ENCODE results near the gene SLC35E1. TPM values are rescaled to one million over a fixed set of nuclear protein-coding genes. Genes with fewer than 3 reads are reported as not detected.

SLC35E1 gene
- total and polyA plus RNA-seq, 2 of the 13 experiments (the other 11 are each of a cell fraction or from before 2014, with no cell fraction given), result 21.2 to 46.5 TPM

GRCh38 chr19:16572332-16573211 lies at the start of gene SLC35E1 (continued):
- TF ChIP-seq ZNF704 (CRISPR knock-in tag; IDR thresholded peaks at IDR 0.05; ENCODE audit: borderline replicate concordance) (no peak; the same call in 1 of the 2 replicates), ZNF441 (CRISPR knock-in tag; IDR thresholded peaks at IDR 0.05; ENCODE audit: borderline replicate concordance) (0 out of 2 replicates have a peak, but pooled peaks have one; percentile 66), KLF16 (CRISPR knock-in tag; IDR thresholded peaks at IDR 0.05) (peak in 1 of 2 experiments; percentile 67; a peak in 2 of 4 replicates), KDM3A (CRISPR knock-in tag; IDR thresholded peaks at IDR 0.05; ENCODE audit: low read depth) (no peak), ZEB1 (IDR thresholded peaks at IDR 0.05; ENCODE audit: insufficient replicate concordance, low read depth) (peak; percentile 79), PHF21A (CRISPR knock-in tag; IDR thresholded peaks at IDR 0.05) (peak; percentile 27; the same call in 1 of the 2 replicates), SATB2 (CRISPR knock-in tag; IDR thresholded peaks at IDR 0.05) (peak; percentile 87), ZNF180 (CRISPR knock-in tag; IDR thresholded peaks at IDR 0.05; ENCODE audit: borderline replicate concordance, low read depth) (no peak), ZBTB3 (CRISPR knock-in tag; IDR thresholded peaks at IDR 0.05; ENCODE audit: borderline replicate concordance, low read depth) (no peak), KIAA2018 (CRISPR knock-in tag; IDR thresholded peaks at IDR 0.05; ENCODE audit: borderline replicate concordance) (no peak), MAZ (IDR thresholded peaks at IDR 0.05; ENCODE audit: borderline replicate concordance, low read depth, low read length) (peak; percentile 89), MAZ (CRISPR knock-in tag; IDR thresholded peaks at IDR 0.05; ENCODE audit: low read depth) (no peak; the same call in none of the 2 replicates), ZNF614 (CRISPR knock-in tag; IDR thresholded peaks at IDR 0.05; ENCODE audit: borderline replicate concordance) (peak; percentile 81), ZNF124 (CRISPR knock-in tag; IDR thresholded peaks at IDR 0.05) (peak; percentile 51; the same call in 1 of the 2 replicates), CENPBD1 (CRISPR knock-in tag; IDR thresholded peaks at IDR 0.05; ENCODE audit: borderline replicate concordance, low read depth) (no peak)

All from HepG2 (cell line).